HCT116 (cell line): Measurements from ENCODE around the gene SLC34A2. TPM values are rescaled to one million over a fixed set of nuclear protein-coding genes. Genes with fewer than 3 reads are reported as not detected.

Experiments used
- ATAC-seq: fragments of 200-7000 bp; cut with Tn5 transposase; 2 replicates; pipeline ENCODE4 v1.9.1; 2020; ENCODE audit warnings: mild to moderate bottlenecking, moderate library complexity
- BruUV-seq: library from RNA; stranded (reverse); fragments of 400-500 nt; replicated peaks from 2 replicates; lab custom pipeline; 2021; lab: Mats Ljungman, UMichigan
- CTCF ChIA-PET: fragments of 300-600 bp; sonication (Branson Sonifier 250); formaldehyde crosslinking; loops from one replicate; lab custom pipeline; 2021; ENCODE audit warnings: antibody characterized with exemption; lab: Charles Lee
- POLR2A ChIA-PET: fragments of 300-600, 350-600 bp; sonication (Branson Sonifier 250); formaldehyde crosslinking; loops from one replicate; lab custom pipeline; 2021; ENCODE audit warnings: antibody characterized with exemption; lab: Charles Lee
- RAD21 ChIA-PET, 2 experiments: fragments of 300-600 bp; sonication (Branson Sonifier 250); formaldehyde crosslinking; loops; one replicate each; lab custom pipeline; 2023; ENCODE audit warnings: low total read pairs in 2 of 2; ENCODE audit not compliant: uncharacterized antibody in 2 of 2, unreplicated experiment in 2 of 2, low non-redundant PET in 1 of 2; lab: Charles Lee
- DNase-seq: peaks from one replicate; pipeline ENCODE4 v3.0.0-alpha.2; 2010; ENCODE audit warnings: low read depth, low spot score
- H2AFZ ChIP-seq: fragments of 200-600 bp; shearing (Covaris generic), sonication (generic); 2 replicates; pipeline ENCODE4 v1.6.1; 2017; ENCODE audit warnings: low read depth, mixed run types, mixed read lengths, antibody characterized with exemption, low read length; ENCODE audit not compliant: poor library complexity, severe bottlenecking
- H3K27ac ChIP-seq: 2 replicates; pipeline ENCODE4 v1.5.1; 2012; ENCODE audit warnings: low read depth, low read length
- H3K27me3 ChIP-seq: fragments of 200-600 bp; sonication (generic); 2 replicates; pipeline ENCODE4 v1.6.1; 2016; ENCODE audit warnings: mixed run types, low read length, mixed read lengths; ENCODE audit not compliant: insufficient read depth
- H3K36me3 ChIP-seq, 2 experiments: fragments of 200-500 bp in 1 of 2; fragments of 200-600 bp in 1 of 2; sonication (Bioruptor generic) in 1 of 2; sonication (generic) in 1 of 2; 2 replicates each; pipeline versions ENCODE4 v1.5.1 to v1.6.1; 2014 to 2016; ENCODE audit warnings: low read length in 2 of 2, inconsistent platforms in 1 of 2, mixed read lengths in 1 of 2, mixed run types in 1 of 2; ENCODE audit not compliant: insufficient read depth in 2 of 2, control insufficient read depth in 1 of 2
- H3K4me1 ChIP-seq, 2 experiments: fragments of 200-600 bp in 1 of 2; sonication (generic) in 1 of 2; 2 replicates each; pipeline versions ENCODE4 v1.5.1 to v1.6.1; 2012 to 2017; ENCODE audit warnings: low read length in 2 of 2, inconsistent platforms in 1 of 2, mild to moderate bottlenecking in 1 of 2, mixed read lengths in 1 of 2, mixed run types in 1 of 2, moderate library complexity in 1 of 2; ENCODE audit not compliant: insufficient read depth in 2 of 2, control insufficient read depth in 1 of 2
- H3K4me2 ChIP-seq: fragments of 200-600 bp; sonication (generic); 2 replicates; pipeline ENCODE4 v1.6.1; 2017; ENCODE audit warnings: mixed run types, low read length, mixed read lengths
- H3K4me3 ChIP-seq, 2 experiments: fragments of 200-600 bp in 1 of 2; sonication (generic) in 1 of 2; replicated peaks in 1 of 2; 2 replicates each; pipeline ENCODE4 v1.5.1; 2011 to 2016; ENCODE audit warnings: low read length in 2 of 2, control low read depth in 1 of 2, low read depth in 1 of 2, mild to moderate bottlenecking in 1 of 2, mixed read lengths in 1 of 2, mixed run types in 1 of 2
- H3K79me2 ChIP-seq: fragments of 200-600 bp; sonication (generic); 2 replicates; pipeline ENCODE4 v1.6.1; 2017; ENCODE audit warnings: mild to moderate bottlenecking, mixed run types, low read length, moderate library complexity, mixed read lengths; ENCODE audit not compliant: insufficient read depth
- H3K9ac ChIP-seq: fragments of 200-600 bp; sonication (generic); 2 replicates; pipeline ENCODE4 v1.6.1; 2016; ENCODE audit warnings: low read length, mixed read lengths
- H3K9me2 ChIP-seq: fragments of 200-600 bp; sonication (generic), shearing (Covaris generic); 2 replicates; pipeline ENCODE4 v1.6.1; 2017; ENCODE audit warnings: mixed run types, mild to moderate bottlenecking, moderate library complexity; ENCODE audit not compliant: insufficient read depth
- H3K9me3 ChIP-seq, 2 experiments: fragments of 200-500 bp in 1 of 2; fragments of 200-600 bp in 1 of 2; sonication (Bioruptor generic) in 1 of 2; sonication (generic) in 1 of 2; 2 replicates each; pipeline ENCODE4 v1.6.1; 2014 to 2017; ENCODE audit warnings: low read length in 2 of 2, mixed read lengths in 2 of 2, inconsistent platforms in 1 of 2, low read depth in 1 of 2, mild to moderate bottlenecking in 1 of 2, mixed run types in 1 of 2, moderate library complexity in 1 of 2; ENCODE audit not compliant: control insufficient read depth in 1 of 2, insufficient read depth in 1 of 2
- H4K20me1 ChIP-seq: fragments of 200-600 bp; sonication (generic), shearing (Covaris generic); 2 replicates; pipeline ENCODE4 v1.6.1; 2017; ENCODE audit warnings: mixed run types, mild to moderate bottlenecking, moderate library complexity; ENCODE audit not compliant: insufficient read depth
- CBX3 ChIP-seq: IDR thresholded peaks from 2 replicates; pipeline ENCODE4 v1.6.1; 2012; ENCODE audit warnings: low read depth
- CEBPB ChIP-seq: IDR thresholded peaks from 2 replicates; pipeline ENCODE4 v1.6.1; 2012; ENCODE audit warnings: low read depth
- EGR1 ChIP-seq: IDR thresholded peaks from 2 replicates; pipeline ENCODE4 v1.6.1; 2012; ENCODE audit warnings: low read depth
- FOSL1 ChIP-seq: IDR thresholded peaks from 2 replicates; pipeline ENCODE4 v1.6.1; 2012; ENCODE audit warnings: low read depth
- JUND ChIP-seq: IDR thresholded peaks from 2 replicates; pipeline ENCODE4 v1.6.1; 2012
- POLR2AphosphoS5 ChIP-seq: IDR thresholded peaks from 2 replicates; pipeline ENCODE4 v1.6.1; 2011; ENCODE audit warnings: mild to moderate bottlenecking, low read depth, low read length, moderate library complexity
- TCF7L2 ChIP-seq: IDR thresholded peaks from 2 replicates; pipeline ENCODE4 v1.7.0; 2011; ENCODE audit warnings: borderline replicate concordance, inconsistent platforms; ENCODE audit not compliant: insufficient read depth, insufficient read length; ENCODE audit errors: extremely low read depth
- ZFX ChIP-seq: fragments of 450-650 bp; IDR thresholded peaks from 2 replicates; pipeline ENCODE4 v1.6.1; 2017
- intact Hi-C: fragments of 100-400 bp; cut with micrococcal nuclease; formaldehyde crosslinking; loops from 2 replicates; pipeline ENCODE4 v1.10.0; 2022
- total RNA-seq: library from RNA; stranded (reverse); gene quantifications from one replicate; pipeline ENCODE4 v1.2.1, GENCODE V29; 2021; ENCODE audit not compliant: unreplicated experiment

SLC34A2 gene
- total RNA-seq, 1 experiment from 2014 or later = 2.2 TPM

DNA sequence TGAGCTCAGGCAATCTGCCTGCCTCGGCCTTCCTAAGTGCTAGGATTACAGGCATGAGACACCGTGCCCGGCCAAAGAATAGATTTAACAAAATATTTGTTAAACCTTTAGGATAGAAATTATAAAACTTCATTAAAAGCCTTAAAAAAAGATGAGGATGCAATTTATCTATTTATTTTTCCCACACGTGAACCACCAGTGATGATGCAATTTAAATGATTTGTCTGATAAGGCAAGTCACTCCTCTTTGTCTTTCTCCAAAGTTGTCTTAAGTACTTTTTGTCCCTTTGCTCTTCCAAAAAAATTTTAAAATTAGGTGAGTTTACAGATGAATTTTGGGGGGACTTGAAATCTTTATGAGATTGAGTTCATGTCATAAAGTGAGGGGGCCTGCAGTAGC, 58.2 kb downstream of the SLC34A2 start:
- BruUV-seq = no TSS peak
- Histone ChIP-seq H3K4me1 (peaks cover 1 to 6% of the 10 kb centered on the region in 2 experiments; a peak in 3 of 4 replicates), H3K36me3 (no peaks in the 10 kb centered on the region), H3K9me2 (no peaks in the 10 kb centered on the region), H3K4me3 (no peak overlapping the region), H3K9me3 (no peaks in the 10 kb centered on the region), H3K27me3 (no peaks in the 10 kb centered on the region), H3K79me2 (no peaks in the 10 kb centered on the region), H3K27ac (no peak overlapping the region), H2AFZ (no peak overlapping the region), H3K4me2 (no peak overlapping the region), H3K9ac (no peak overlapping the region), H4K20me1 (no peaks in the 10 kb centered on the region)
- RAD21 ChIA-PET = no interaction called here
- TF ChIP-seq CBX3 (no peak), JUND (no peak), CEBPB (no peak), ZFX (no peak)
- no peak for ATAC-seq
- POLR2A ChIA-PET = no interaction called here
- DNase-seq = no peak
- intact Hi-C loops = no loop called here
- CTCF ChIA-PET = no interaction called here

DNA sequence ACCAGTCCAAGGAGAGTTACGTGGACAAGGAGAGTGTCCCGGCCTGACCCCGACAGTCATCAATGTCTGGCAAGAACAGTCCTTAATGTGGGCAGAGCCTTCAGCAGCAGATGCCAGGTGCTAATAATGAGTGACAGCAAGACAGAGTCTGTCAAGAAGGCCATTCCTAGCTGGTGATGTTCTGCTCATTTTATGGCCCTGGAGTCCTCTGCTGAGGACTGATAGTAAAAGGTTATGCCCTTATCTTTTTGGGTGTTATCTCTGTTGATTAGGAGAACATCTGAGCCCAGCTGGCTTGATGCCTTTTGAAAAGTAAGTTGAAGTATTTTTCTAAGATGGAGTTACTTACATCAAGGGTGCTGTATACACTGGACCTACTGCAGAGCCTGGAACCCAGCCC, 67.3 kb downstream of the SLC34A2 start:
- ATAC-seq (no peak), DNase-seq (no peak)
- Histone ChIP-seq H2AFZ (no peak overlapping the region), H3K9me3 (no peaks in the 10 kb centered on the region), H3K9ac (no peak overlapping the region), H3K4me2 (no peak overlapping the region), H3K9me2 (no peaks in the 10 kb centered on the region), H4K20me1 (no peaks in the 10 kb centered on the region), H3K4me3 (no peak overlapping the region), H3K4me1 (no peaks in the 10 kb centered on the region), H3K36me3 (no peaks in the 10 kb centered on the region), H3K27ac (no peak overlapping the region), H3K79me2 (no peaks in the 10 kb centered on the region), H3K27me3 (no peaks in the 10 kb centered on the region)
- CTCF ChIA-PET = no interaction called here
- TF ChIP-seq TCF7L2 (no peak), EGR1 (no peak), POLR2AphosphoS5 (no peak), FOSL1 (no peak), CBX3 (no peak)
- POLR2A ChIA-PET = no interaction called here
- BruUV-seq = no TSS peak
- RAD21 ChIA-PET = no interaction called here
- intact Hi-C loops = no loop called here
